GM20000 (cell line): ENCODE results near the gene MS4A10.

Experiments used
- DNase-seq: peaks from one replicate; pipeline ENCODE4 v3.0.0; 2012; ENCODE audit warnings: low spot score
- TF ChIP-seq, protein P1 (sequence below): IDR thresholded peaks from 2 replicates; pipeline ENCODE4 v1.5.1; 2012; ENCODE audit warnings: mild to moderate bottlenecking, control low read depth; ENCODE audit errors: extremely low read depth, missing control alignments

MS4A10 gene

DNA sequence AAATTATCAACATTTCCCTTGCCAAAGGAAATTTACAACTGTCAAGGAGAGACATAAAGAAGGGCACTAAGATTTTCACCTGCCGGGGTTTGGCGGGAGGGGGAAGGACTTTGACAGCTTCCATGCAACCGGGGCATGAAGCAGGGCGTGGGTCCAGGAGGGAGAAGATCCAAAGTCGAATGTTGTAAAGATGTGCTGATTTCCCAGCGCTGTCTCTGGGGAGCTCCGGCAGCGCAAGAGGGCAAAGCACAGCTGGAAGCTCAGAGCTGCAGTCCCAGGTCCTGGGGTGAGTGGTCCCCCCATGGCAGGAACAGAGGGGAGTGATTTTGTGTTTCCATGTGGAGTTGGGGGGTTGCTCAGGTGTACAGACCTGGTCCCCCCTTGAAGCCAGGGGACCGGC is at the start of gene MS4A10:
MS4A10 (plus strand) TSS at position 198 of the 400 bp plus-strand sequence. CDS start 5,003 bp downstream, outside the sequence.
- TF ChIP-seq, protein P1, sequence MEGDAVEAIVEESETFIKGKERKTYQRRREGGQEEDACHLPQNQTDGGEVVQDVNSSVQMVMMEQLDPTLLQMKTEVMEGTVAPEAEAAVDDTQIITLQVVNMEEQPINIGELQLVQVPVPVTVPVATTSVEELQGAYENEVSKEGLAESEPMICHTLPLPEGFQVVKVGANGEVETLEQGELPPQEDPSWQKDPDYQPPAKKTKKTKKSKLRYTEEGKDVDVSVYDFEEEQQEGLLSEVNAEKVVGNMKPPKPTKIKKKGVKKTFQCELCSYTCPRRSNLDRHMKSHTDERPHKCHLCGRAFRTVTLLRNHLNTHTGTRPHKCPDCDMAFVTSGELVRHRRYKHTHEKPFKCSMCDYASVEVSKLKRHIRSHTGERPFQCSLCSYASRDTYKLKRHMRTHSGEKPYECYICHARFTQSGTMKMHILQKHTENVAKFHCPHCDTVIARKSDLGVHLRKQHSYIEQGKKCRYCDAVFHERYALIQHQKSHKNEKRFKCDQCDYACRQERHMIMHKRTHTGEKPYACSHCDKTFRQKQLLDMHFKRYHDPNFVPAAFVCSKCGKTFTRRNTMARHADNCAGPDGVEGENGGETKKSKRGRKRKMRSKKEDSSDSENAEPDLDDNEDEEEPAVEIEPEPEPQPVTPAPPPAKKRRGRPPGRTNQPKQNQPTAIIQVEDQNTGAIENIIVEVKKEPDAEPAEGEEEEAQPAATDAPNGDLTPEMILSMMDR, result no peak

DNA sequence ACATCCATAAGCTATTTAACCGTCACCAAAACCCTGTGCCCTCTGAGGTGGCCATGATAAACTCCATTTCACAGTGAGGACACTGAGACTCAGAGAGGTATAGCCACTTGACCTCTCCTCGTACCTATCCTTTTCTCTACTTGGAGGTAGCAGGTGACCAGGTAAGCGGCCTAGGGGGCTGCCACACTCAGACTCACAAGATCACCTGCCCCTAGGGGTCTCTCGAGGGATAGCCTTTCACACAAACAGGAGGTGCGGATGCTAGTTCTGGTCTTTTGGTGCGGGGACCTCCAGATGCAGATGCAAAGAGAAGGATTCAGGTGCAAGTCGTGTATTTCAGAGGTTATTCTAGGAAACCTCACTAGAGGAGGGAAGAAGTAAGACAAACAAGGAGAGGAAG is 46.0 kb upstream of the MS4A10 start:
- no peak for DNase-seq

More for the DNA sequence above, at the start of gene MS4A10:
- no peak for DNase-seq

DNA sequence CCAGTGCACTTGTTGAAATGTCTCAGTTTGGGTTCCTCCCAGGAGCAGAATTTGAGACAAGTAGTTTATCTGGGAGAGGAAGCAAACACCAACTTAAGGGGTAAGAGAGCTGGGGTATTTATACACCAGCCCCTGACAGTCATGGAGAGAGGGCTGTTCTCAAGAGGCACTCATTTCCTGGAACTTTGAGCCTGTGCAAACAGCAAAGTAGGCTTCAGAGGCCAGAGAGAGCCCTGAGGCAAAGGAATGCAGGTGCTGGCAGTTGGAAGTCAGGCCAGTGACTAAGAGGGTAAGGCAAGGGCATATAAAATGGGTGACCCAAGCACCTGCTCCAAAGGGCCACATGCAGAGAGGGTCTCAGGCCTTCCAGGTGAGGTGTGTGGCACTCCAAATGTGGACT is 44.6 kb upstream of the MS4A10 start:
- TF ChIP-seq, protein P1, result no peak
- DNase-seq, result no peak

More for the DNA sequence above, 46.0 kb upstream of the MS4A10 start:
- TF ChIP-seq, protein P1, result no peak

DNA sequence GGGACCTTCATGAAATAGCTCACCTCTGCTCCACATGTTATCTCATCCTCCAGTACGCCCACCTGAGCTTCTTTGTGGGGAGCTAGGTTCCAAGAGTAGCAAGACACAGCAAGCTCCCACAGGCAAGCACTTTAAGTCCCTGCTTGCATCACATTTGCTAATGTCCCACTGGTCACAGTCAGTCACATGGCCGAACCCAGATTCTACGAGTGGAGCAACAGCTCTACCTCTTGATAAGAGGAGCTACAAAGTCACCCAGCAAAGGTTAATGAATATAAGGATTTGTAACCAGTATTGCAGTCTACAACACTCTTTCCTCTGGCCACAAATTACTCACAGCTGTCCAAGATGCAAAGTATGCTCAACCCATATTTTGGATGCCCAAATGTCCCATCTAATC is 43.7 kb upstream of the MS4A10 start:
- DNase-seq, result no peak
- TF ChIP-seq, protein P1, result no peak

DNA sequence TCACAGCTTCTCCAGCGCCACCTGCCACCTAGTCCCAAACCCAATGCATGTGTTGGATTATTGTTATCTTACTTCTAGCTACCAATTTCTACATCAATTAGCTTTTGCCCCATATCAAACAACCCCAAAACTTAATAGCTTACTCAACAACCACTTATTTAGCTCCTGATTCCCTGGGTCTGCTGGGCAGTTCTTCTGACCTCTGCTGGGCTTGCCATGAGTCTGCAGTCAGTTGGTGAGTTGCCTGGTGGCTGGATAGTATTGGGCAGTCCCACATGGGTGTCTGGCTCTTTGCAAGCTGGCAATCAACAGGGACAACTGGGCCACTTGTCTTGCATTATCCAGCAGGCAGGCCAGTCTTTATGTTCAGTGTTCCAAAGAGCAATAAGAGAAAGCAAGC is 42.1 kb upstream of the MS4A10 start:
- TF ChIP-seq, protein P1, result no peak

DNA sequence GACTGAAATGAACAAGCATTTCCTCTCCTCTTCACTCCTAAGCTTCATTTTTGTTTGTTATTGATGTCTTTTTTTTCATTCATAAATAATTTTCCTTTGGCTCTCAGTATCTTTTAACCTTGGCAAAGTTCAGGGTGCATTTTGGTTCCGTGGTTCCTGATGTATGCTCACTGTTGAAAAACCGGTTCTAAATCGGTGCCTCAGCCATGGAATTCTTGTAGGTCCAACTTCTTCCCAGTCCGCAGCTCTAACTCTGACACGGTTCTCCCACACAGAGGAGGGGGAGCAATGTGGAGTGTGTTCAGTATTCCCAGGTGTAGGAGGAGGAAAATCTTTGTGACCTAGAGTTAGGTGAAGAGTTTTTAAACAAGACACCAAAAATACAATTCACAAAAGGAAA is 41.0 kb upstream of the MS4A10 start:
- TF ChIP-seq, protein P1, result no peak
- no peak for DNase-seq

More for the DNA sequence above, 42.1 kb upstream of the MS4A10 start:
- no peak for DNase-seq

DNA sequence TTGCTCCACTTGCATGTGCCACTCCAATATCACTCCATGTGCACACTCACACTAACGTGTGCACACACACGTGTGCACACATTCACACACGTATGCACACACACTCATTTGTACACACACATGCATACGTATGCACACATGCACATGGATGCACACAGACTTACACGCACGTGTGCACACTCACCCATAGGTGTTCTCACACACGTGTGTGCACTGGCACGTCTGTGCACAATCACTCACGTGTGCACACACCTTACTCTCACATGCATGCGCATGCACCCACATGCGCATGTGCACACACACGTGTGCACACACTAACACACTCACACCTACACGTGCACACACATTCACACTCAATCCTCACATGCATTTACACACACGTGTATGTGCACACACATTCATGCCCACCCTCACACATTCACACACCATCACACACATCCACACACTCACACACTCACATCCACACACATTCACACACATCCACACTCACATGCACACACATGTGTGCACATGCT is 37.7 kb upstream of the MS4A10 start:
- DNase-seq, result no peak
- TF ChIP-seq, protein P1, result no peak
